Kidney capillary endothelial cell (primary cell): ENCODE data around the gene ARHGEF5.
"Not testable (repeated sequence)": the region's sequence is repeated elsewhere in the genome, so short reads cannot be mapped to it uniquely, and the experiment has no call there.

Source experiments
- DNase-seq: peaks from one replicate; pipeline ENCODE4 v3.0.0-alpha.2; 2018; ENCODE audit warnings: low spot score

The ARHGEF5 gene

GRCh38 chr7:144384071-144384470 lies 28.9 kb downstream of the ARHGEF5 start:
- no peak for DNase-seq

- DNase-seq: no peak
Observed at GRCh38 chr7:144384555-144385245, 29.5 kb downstream of the ARHGEF5 start.

GRCh38 chr7:144386741-144387140 lies 31.5 kb downstream of the ARHGEF5 start:
- DNase-seq: no peak

GRCh38 chr7:144388950-144389349 lies 33.7 kb downstream of the ARHGEF5 start:
- DNase-seq: no peak

GRCh38 chr7:144390481-144390880 lies 35.3 kb downstream of the ARHGEF5 start:
- DNase-seq: no peak

GRCh38 chr7:144391014-144391413 lies 35.8 kb downstream of the ARHGEF5 start:
- no peak for DNase-seq

- peak; percentile 59 for DNase-seq
Observed at GRCh38 chr7:144391823-144392255, 36.6 kb downstream of the ARHGEF5 start.

GRCh38 chr7:144397086-144397485 lies 41.9 kb downstream of the ARHGEF5 start:
- DNase-seq: no peak

GRCh38 chr7:144398291-144398690 lies 43.1 kb downstream of the ARHGEF5 start:
- no peak for DNase-seq

- no peak for DNase-seq
Observed at GRCh38 chr7:144398911-144399310, 43.7 kb downstream of the ARHGEF5 start.

- no peak for DNase-seq
Observed at GRCh38 chr7:144399946-144400345, 44.7 kb downstream of the ARHGEF5 start.

- DNase-seq: no peak
Observed at GRCh38 chr7:144401490-144401889, 46.3 kb downstream of the ARHGEF5 start.

- no peak for DNase-seq
Observed at GRCh38 chr7:144403102-144403501, 47.9 kb downstream of the ARHGEF5 start.

- DNase-seq: no peak
Observed at GRCh38 chr7:144403649-144404061, 48.5 kb downstream of the ARHGEF5 start, which contains the start of gene NOBOX. NOBOX (minus strand) TSS chr7:144403693.

- no peak for DNase-seq
Observed at GRCh38 chr7:144404946-144405345, 49.7 kb downstream of the ARHGEF5 start.

- no peak for DNase-seq
Observed at GRCh38 chr7:144407266-144407931, 52.2 kb downstream of the ARHGEF5 start.

- DNase-seq: no peak
Observed at GRCh38 chr7:144408121-144408520, 52.9 kb downstream of the ARHGEF5 start.

GRCh38 chr7:144410441-144410840 lies 55.2 kb downstream of the ARHGEF5 start:
- no peak for DNase-seq

- DNase-seq: no peak
Observed at GRCh38 chr7:144414815-144415214, 59.6 kb downstream of the ARHGEF5 start.

GRCh38 chr7:144415858-144416257 lies 60.7 kb downstream of the ARHGEF5 start:
- DNase-seq: no peak

- no peak for DNase-seq
Observed at GRCh38 chr7:144416341-144416740, 61.1 kb downstream of the ARHGEF5 start.

GRCh38 chr7:144418931-144419330 lies 63.7 kb downstream of the ARHGEF5 start:
- not testable (repeated sequence) for DNase-seq

GRCh38 chr7:144427539-144427938 lies 72.3 kb downstream of the ARHGEF5 start:
- DNase-seq: not testable (repeated sequence)

GRCh38 chr7:144428431-144428830 lies 73.2 kb downstream of the ARHGEF5 start:
- DNase-seq: no peak
